Measurements from ENCODE around the gene PPBP.

PPBP gene

DNA sequence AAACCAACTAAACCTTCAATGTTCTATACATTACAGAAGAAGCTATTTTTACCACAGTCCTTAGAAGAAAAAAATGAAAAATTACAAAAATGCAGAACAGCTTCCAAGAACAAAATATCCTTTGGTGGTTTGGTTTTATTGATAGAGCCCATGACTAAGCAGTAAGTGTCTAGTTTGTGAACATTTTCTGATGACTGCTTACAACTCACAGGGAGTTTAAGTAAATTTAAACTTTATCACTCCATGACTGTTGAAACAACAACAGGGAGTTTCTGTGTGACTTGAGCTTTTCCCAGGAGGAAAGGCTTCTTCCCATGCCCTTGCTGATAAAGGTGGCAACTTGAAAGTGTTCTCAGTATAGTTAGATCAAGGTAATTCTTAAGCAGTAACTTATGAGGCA lies 9.1 kb downstream of the PPBP start:
- in situ Hi-C loops (cut with MboI; ENCODE audit: low pct_unique_long_range_greater_than_20kb, low sequenced_read_pairs, unreplicated experiment), result no loop called here
- no peak for DNase-seq (ENCODE audit: low spot score)
- TF ChIP-seq CTCF (IDR thresholded peaks at IDR 0.05; ENCODE audit: extremely low read depth, insufficient read depth, missing control alignments), result no peak

GRCh38 chr4:73976716-73977115 lies 11.3 kb downstream of the PPBP start:
- DNase-seq (ENCODE audit: low spot score), result no peak
- in situ Hi-C loops (cut with MboI; ENCODE audit: low pct_unique_long_range_greater_than_20kb, low sequenced_read_pairs, unreplicated experiment), result no loop called here
- TF ChIP-seq CTCF (IDR thresholded peaks at IDR 0.05; ENCODE audit: extremely low read depth, insufficient read depth, missing control alignments), result no peak

DNA sequence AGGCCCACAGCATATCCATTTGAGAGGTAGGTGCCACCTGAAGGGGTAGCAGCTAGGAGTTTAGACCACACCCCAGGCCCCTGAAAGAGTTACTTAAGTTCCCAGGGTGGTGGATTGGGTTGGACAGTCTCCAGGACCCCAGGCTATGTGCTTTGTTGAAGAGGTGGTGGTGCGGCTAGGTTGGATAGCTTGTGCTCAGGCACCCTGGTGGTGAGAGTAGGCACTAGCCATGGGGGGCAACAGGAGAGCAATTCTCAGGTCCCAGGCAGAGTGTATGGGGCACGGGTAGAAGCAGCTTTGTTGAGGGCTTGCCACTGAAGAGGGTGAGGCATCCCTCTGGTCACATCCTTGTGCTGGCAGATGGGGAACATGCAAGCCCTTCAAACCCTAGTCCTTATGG lies 11.8 kb downstream of the PPBP start:
- in situ Hi-C loops (cut with MboI; ENCODE audit: low pct_unique_long_range_greater_than_20kb, low sequenced_read_pairs, unreplicated experiment), result no loop called here
- DNase-seq (ENCODE audit: low spot score), result no peak
- TF ChIP-seq CTCF (IDR thresholded peaks at IDR 0.05; ENCODE audit: extremely low read depth, insufficient read depth, missing control alignments), result no peak

DNA sequence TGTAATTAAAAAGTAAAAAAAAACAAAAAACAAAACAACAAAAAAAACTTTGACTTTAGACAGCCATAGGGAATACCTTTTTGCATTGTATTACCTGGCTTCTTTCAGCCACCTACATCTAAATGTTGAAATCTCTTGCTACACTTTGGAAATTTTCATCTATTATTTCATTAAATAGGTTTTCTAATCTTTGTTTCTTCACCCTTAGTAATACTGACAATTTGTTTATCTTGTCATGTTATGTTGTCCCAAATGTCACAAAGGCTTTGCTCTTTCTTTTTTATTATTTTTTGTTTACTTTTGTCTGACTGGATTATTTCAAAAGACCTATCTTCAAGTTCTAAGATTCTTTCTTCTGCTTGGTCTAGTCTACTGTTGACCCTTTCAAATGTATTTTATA lies 13.6 kb downstream of the PPBP start:
- DNase-seq (ENCODE audit: low spot score), result no peak
- no peak for TF ChIP-seq CTCF (IDR thresholded peaks at IDR 0.05; ENCODE audit: extremely low read depth, insufficient read depth, missing control alignments)
- in situ Hi-C loops (cut with MboI; ENCODE audit: low pct_unique_long_range_greater_than_20kb, low sequenced_read_pairs, unreplicated experiment), result no loop called here

DNA sequence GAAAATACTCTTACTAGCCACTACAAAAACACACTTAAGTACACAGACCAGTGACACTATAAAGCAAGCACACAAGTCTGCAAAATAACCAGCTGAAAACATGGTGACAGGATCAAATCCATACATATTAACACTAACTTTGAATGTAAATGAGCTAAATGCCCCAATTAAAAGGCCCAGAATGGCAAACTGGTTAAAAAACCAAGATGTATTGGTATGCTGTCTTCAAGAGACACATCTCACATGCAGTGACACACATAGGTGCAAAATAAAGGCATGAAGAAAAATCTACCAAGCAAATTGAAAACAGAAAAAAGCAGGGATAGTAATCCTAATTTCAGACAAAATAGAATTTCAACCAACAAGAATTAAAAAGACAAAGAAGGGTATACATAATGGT lies 17.0 kb downstream of the PPBP start:
- no peak for DNase-seq (ENCODE audit: low spot score)
- in situ Hi-C loops (cut with MboI; ENCODE audit: low pct_unique_long_range_greater_than_20kb, low sequenced_read_pairs, unreplicated experiment), result no loop called here
- TF ChIP-seq CTCF (IDR thresholded peaks at IDR 0.05; ENCODE audit: extremely low read depth, insufficient read depth, missing control alignments), result no peak

DNA sequence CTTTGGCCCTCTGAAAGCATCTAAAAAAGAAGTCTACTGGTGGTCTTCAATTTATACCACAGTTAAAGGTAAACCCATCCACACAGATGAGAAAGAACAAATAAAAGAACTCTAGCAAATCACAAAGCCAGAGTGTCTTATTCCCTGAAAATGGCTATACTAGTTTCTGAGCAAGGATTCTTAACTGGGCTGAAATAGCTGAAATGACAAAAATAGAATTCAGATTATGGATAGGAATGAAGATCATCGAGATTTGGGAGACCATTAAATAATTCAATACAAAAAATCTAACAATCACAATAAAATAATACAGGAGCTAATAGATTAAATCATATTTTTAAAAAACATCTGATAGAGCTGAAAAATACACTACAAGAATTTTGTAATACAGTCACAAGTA lies 18.0 kb downstream of the PPBP start:
- in situ Hi-C loops (cut with MboI; ENCODE audit: low pct_unique_long_range_greater_than_20kb, low sequenced_read_pairs, unreplicated experiment), result no loop called here
- TF ChIP-seq CTCF (IDR thresholded peaks at IDR 0.05; ENCODE audit: extremely low read depth, insufficient read depth, missing control alignments), result no peak
- DNase-seq (ENCODE audit: low spot score), result no peak

DNA sequence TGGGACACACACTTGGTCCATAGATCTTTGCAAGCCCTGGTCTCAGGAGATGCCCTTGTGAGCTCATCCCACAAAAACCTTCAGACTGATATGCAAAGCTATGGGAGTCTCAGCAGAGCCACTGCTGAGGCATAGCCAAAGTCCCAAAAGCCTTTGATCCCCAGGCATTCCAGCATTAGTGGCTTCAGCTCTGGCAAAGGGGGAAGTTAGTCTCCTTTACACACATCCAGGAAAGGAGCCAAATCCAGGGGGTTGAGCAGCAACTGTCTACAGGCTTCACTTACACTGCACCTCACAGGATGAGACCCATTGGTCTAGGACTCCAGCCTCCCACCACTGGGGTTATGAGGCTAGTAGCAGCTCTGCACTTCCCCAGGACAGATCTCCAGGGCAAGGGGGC lies 20.1 kb downstream of the PPBP start:
- no peak for DNase-seq (ENCODE audit: low spot score)
- in situ Hi-C loops (cut with MboI; ENCODE audit: low pct_unique_long_range_greater_than_20kb, low sequenced_read_pairs, unreplicated experiment), result no loop called here
- TF ChIP-seq CTCF (IDR thresholded peaks at IDR 0.05; ENCODE audit: extremely low read depth, insufficient read depth, missing control alignments), result no peak
